GM21360 (cell line): Measurements from ENCODE around the gene CTSC.
"Not testable (repeated sequence)": the region's sequence is repeated elsewhere in the genome, so short reads cannot be mapped to it uniquely, and the experiment has no call there.

Experiments used
- ATAC-seq: cut with Tn5 transposase; IDR thresholded peaks from one replicate; pipeline ENCODE4 v1.9.1; 2021; ENCODE audit warnings: mild to moderate bottlenecking, moderate library complexity; ENCODE audit not compliant: unreplicated experiment

The CTSC gene

DNA sequence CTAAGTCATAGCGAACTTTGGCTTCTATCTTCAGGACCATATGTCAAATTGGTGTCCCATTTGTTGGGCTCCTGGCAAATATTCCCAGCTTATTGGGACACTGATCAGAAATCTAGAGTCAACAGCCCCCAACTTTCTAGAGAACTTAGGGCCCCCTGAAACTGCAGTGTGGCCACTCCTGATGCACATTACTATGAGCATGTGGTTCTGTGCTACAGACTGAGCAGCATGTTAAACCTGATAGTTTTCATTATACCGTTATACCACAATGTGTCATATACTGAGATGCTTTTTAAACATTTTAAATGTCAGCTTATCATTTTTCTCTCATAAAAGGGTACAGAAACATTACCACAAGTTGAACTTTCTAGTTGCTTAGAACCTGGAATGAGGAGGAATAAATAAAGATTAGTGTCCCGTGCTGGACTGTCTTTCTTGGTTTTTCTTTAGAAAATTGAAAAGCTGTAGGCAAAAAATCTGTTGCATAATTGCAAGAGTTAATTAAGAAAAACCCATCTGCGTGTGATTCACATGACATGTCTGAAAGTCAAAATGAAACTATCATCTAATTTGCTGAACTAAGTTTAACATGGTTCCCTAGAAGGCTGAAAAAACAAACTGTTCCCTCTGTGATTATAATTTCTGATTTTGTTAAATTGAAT lies 16.4 kb upstream of the CTSC start:
- peak; percentile 30 for ATAC-seq

DNA sequence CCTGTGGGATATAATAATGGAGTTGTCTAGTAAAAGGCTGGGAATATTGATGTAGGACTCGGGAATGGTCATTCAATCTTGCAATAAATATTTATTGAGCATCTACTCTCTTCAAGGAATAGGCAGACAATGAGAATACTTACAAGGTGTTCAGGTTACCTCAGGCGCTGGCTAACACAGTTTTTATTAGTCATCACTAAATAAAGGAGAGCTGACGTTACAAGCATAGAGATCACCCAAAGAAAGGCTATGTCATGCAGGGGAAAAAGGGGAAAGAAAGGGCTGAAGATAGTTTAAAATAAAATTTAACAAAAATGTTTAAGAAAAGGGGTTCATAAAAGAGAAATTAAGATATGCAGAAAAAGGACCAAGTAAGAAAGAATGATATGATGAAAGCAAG lies 15.8 kb upstream of the CTSC start:
- ATAC-seq, result no peak

DNA sequence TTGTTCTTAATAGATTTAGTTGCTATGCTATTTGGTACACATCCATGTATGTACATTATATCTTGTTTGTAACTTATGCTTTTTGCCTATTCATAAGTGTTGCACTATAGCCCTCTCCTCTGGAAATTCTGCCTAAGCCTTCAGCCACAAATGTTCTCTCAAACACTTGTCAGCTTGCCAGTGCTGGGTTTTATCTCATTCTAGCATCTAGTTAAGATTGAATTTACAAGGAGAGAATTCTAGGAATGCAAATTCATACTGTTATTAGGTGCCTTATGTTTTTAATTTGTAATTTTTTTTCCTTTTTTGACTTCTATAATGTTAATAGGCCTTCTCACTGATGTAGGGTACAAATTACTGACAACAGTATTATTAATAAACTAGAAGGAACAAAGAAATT lies 14.6 kb upstream of the CTSC start:
- ATAC-seq, result no peak

DNA sequence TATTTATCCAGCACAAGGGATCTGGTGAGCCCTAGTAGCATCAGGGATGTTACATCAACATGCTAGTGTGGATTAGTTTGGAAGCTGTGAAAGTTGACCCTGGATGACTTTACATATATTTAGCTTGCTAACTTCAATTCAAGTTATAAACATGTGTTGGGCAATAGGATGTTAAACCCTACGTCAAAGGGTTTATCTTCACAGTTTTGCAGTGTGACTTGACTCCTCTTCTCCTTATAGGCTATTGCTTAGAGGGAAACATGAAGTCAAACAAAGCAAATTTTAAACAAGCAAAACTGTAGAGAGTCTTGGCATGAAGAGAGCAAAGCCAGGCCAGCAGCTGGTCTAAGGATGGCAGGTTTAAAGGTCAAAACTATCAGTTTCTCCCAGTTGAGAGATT lies 11.3 kb upstream of the CTSC start:
- ATAC-seq, result no peak

DNA sequence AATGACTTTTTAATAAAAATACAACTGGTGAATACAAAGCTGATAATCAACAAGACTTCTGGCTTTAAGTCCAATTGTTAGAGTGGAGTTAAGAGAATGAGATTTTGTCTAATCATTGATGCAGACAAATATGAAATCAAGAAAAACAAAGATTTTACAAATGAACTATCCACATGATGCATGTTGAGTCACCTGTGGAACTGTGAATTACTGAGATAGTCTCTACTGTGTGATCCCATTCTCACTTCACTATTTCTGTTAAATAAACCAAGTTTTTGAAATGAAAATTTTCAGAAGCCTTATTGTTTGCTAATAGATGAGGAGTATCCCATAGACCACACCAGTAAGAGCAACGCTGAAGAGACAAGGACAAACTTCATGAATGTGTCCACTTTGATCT lies 8.4 kb upstream of the CTSC start:
- no peak for ATAC-seq

DNA sequence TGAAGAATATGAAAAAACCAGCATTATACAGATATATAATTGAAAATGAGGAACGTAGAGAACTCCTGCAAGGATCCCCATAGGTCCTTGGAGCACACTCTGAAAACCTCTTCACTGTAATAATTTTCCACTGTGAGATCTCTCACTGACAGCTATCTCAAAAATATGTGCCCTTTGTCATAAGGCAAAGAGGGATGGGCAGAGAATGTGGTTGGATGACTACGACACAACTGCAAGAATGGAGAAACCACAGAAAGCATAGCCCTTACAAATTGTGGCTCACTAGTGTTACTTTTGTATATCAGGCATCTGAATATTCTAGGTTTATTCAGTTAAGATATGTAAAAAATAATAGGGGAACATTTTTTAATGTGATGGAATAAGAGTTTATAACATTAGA lies 7.9 kb upstream of the CTSC start:
- ATAC-seq, result no peak

DNA sequence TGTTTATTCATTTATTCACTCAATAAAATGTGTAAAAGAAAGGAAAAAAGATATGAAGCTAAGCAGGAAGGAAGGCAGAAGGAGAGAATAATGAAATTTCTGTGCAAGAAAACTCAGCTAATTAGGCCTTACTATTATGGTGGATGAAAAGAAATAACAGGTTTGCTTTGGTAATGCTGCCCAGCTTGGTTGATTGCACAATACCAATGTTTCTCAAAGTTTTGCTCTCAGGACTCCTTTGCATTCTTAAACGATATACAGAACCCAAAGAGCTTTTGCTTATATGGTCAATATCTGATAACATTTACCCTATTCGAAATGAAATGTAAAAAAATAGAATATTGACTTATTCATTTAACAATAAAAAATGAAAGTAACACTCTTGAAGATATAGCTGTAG lies 7.3 kb upstream of the CTSC start:
- no peak for ATAC-seq

DNA sequence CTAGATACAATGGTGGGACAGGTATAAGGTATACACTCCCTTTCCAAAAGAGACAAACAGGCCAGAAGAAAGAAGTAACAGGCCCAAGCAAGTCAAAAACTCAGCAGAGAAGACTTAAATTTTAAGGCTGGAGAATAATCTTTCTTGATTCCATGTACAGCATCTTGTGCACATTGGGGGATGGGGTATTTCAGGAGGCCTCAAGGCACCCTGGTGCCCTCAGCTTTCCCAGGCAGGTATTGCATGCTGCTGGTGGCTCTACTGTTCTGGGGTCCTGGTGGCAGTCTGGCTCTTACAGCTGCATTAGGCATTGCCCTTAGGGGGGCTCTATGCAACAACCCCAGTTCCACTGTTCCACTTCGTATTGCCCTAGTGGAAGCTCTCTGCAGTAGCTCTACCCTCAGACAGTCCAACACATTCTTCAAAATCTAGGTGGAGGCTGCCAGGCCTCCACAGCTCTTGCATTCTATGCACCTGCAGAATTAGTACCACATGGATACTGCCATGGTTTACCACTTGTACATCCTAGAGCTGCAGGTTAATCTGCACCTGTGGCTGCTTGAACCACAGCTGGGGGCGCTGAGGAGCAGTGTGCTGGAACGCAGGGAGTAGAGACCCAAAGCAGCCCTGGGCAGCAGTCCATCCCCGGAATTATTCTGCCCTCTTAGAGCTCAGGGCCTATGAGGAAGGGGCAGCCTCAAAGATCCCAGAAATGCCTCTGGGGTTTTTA lies 4.2 kb upstream of the CTSC start:
- no peak for ATAC-seq

DNA sequence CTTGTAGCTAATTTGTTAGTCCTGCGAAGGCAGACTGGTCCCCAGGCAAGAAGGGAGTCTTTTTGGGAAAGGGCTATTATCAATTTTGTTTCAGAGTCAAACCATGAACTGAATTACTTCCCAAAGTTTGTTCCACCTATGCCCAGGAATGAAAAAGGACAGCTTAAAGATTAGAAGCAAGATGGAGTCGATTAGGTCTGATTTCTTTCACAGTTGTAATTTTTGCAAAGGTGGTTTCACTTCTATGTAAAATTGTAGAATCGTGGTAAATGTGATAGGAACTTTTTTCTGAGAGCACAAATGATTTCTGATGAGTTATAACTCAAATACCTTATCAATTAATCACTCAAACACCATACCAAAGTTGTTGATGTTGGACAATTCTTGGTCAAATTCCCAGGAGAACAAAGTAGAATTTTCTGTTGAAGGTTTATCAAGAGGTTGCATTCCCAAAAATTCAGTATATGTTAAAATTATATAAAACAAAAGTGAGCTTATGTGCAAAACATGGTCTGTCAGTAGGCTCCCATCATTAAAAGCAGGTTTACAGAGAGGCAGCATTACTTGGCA lies 2.9 kb upstream of the CTSC start:
- ATAC-seq, result no peak

DNA sequence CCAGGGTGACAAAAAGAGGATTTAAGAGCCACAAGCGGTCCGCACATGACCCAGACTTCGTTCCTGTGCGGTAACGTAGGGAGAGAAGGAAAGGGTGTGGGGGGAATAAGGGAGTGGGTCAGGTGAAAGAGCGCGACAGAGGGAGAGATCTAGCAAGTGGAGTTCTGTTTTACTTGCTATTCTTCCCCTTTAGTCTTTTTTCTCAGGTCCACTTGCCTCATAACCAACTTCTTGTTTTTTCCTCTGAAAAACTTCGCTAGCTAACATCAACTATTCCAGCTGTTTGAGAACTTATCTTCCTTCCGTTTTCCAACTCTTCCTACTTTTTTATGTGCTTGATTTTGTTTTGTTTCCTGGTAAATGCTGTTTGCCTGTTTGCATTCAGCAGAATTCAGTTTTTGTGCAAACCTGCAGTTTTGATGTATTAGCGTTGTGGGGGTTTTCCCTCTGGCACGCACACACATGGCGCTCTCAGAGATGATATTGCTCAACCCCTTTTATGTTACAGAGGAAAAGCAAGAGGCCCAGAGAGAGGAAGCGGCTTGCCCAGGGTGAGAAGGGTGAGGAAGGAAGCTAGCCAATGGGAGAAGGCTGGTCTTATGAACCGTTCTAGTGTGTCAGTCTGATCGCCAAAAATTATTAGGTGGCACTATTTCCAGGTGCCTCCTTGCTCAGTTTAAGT lies 592 bp upstream of the CTSC start:
- ATAC-seq, result peak; percentile 29

DNA sequence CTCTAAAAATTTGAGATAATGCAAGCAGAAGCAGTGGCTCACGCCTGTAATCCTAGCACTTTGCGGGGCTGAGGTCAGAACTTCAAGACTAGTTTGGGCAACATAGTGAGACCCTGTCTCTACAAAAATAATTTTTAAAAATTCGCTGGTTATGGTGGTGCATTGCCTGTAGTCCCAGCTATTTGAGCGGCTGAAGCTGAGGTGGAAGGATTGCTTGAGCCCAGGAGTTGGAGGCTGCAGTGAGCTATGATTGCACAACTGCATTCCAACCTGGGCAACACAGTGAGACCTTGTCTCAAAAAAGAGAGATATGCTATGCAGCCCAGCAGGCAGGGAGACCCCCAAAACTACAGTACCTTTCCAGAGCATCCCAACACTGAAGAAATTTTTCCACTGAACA lies 2.3 kb downstream of the CTSC start:
- no peak for ATAC-seq

DNA sequence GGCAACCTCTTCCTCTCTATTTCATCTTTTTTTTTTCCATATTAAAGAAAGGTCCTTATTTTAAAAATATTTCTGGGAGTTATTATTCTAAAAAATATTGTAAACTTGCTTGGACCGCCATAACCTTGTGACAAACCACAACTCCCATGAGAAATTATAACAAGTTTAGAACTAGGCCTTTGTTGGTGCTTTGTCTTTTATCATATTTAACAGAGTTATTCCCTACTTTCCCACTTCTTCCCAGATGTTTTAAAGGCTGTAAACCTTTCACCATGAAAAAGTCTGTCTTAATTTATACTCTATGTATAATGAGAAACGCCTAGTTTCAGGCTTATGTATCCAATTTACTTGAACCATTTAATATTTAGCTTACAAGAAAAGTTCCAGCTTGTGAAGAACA lies 3.7 kb downstream of the CTSC start:
- no peak for ATAC-seq

DNA sequence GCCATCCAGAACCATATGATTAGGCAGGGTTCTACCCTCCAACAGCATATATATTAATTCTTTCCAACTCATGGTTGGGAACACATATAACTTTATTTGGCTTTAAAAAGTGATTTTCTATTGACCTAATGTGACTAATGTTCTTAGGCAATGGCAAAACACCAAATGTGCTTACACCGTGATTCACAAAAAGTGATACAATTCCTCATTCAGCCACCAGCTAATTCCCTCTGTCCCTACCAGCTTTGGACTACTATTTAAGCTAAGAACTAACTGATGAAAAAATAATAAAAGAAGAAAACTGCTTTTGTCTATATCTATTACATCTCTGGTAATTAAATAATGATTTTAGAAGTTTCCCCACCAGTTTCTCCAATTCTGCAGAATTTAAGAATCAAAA lies 4.7 kb downstream of the CTSC start:
- ATAC-seq, result no peak

DNA sequence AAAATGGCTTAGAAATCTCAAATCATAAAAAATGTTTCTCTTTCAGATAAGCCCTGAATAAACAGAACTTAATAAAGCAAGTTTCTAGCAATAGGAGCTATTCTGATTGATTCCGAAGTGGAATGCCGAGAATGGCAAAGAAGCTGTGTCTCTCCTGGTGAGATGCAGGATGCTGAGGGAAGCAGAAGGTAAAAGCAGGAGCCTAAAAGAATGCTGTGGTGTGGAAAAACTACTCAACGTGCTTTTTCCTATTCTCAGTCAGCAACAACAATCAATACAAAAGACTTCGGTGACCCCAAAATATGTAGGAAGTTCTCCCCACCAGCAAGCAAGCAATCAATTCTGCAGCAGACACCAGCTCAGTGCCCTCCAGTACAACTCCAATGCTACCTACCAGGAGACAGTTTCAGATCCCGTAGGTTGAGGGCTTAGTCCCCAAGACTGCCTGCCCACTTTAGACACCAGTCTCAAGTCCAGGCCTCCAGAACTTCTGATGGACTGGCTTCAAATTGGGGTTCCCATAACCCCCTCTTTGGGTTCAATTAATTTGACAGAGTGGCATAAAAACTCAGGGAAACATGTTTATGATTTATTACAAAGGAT lies 6.6 kb downstream of the CTSC start:
- ATAC-seq, result no peak

DNA sequence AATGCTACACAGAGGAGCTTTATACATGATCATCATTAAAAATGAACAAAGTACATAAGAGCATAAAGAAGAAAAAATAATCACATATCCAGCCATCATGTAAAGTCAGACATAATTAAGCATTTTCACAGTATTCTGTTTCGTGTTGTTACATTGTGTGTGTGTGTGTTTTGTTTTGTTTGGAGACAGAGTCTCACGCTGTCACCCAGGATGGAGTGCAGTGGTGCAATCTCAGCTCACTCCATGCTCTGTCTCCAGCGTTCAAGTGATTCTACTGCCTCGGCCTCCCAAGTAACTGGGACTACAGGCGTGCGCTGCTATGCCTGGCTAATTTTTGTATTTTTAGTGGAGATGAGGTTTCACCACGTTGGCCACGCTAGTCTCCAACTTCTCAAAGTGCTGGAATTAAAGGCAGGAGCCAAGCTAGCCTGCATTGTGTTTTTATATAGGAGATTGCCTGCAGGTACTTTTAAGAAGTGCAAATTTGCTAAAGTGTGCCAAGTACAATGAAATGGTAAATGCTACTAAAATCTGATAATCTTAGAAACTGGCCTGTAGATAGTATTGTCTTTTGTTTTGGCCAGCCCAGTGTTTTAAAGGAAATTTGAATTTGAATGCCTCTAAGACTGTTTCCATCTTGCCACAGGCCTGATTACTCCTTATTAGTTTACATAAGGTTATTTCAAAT lies 7.8 kb downstream of the CTSC start:
- no peak for ATAC-seq

DNA sequence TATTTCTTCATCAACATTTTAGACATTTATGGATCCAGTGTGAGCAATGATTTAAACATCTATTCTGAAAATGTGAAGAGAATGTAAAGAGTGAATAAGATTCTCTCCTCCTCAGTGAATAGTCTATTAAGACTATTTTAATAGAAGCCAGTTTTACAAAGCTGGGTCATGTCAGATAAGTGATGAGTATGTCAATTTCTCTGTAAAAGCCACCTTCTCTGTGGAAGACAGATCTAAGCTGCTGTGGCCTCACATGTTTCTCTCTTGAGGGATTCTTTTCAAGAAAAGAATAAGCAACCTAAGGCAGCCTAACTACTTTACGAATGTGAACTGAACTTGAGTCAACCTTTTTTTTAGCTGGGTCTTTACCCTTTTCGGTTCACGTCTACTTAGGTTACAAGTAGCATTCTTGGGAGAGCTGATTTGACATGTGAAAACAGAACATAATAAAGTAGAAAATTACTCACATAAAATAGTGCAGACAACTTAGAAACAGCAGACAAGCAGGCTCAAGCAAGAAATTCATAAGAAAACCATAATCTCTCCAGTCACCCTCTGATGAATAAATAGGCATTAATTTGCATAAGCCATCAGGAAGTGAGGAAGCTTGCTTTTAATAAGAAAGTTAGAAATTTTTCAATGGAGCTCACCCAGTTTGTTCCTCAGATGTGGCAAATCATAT lies 9.9 kb downstream of the CTSC start:
- ATAC-seq, result no peak

DNA sequence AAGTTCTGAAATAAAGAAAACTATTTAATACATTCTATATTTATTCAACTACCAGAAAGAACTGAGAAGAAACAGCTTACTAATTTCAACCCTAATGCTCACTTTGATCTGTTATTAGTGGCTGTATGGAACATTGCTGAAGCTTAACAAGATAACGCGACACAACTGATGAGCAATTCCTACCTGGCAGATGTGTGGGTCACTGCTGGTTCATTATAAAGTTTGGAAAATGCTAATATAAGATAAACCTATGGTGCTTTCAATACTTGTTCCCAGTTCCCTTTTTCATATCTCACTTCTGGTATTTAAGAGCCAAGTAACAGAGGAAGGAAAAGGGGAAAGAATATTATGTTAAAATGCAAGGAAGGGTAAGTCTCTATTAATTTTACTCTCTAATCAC lies 10.5 kb downstream of the CTSC start:
- ATAC-seq, result peak; percentile 64

DNA sequence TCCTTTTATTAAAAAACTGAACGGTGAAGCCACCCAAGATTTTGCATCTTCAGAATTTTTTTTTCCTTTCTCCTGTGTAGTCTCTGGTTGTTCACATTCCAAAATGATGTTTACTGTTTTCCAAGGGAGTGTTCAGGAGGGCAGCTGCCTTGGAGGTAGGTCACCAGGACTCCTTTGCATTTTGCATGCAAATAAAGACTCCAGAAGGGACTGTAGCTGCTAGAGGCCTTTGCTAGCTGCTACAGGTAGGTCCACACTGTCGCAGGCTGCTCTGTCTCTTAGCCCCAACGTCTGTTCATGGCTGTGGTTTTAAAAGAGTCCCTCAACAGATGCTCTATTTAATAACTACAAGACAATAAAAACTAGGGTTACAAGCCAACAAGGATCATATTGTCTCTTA lies 11.4 kb downstream of the CTSC start:
- no peak for ATAC-seq

DNA sequence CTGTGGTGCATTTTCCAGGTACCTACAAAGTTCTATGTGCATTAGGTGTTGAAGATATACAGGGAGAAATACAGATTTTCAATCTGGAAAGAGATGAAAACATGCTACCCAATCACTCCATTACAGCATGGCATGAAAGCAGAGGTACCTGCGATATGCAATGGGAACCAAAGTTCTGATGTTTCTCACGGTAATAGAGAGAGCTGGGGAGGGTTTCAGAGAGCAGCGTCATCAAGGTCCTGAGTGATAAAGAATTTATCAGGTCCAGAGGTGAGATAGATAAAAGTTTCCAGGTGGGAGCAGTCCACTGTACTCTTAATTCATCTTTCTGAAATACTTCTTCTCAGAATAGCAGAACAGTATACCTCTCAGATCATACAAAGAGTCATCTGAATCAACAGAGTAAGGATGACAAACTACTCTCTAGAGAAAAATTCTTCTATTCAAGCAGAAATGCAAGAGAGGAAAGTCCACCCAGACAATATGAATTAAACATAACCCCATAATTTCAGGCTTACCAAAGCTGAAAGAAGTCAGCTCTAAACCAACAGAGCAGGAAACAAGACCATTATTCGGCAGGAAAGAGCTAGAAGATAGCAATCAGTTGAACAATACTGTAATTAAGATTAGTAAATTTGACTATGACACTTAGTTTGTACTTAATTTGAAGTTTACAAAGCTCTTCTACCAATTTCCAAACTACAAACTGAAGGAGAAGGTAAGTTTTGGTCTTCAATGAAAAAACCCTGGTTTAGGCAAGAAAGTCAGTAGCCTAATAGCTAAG lies 12.8 kb downstream of the CTSC start:
- no peak for ATAC-seq

DNA sequence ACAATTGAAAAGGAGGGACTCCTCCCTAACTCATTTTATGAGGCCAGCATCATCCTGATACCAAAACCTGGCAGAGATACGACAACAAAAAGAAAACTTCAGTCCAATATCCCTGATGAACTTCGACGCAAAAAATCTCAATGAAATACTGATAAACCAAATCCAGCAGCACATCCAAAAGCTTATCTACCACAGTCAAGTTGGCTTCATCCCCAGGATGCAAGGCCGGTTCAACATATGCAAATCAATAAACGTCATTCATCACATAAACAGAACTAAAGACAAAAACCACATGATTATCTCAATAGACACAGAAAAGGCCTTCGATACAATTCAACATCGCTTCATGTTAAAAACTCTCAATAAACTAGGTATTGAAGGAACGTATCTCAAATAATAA lies 14.7 kb downstream of the CTSC start:
- not testable (repeated sequence) for ATAC-seq
